Kidney (tissue), 14 donors: Measurements from ENCODE around the gene CCL19. TPM values are rescaled to one million over a fixed set of nuclear protein-coding genes. Genes with fewer than 3 reads are reported as not detected.

Experiments
- DNase-seq, 5 donors: peaks; one replicate each; pipeline ENCODE4 v3.0.0-alpha.2; 2013 to 2020
- FAIRE-seq: peaks from 2 replicates; lab custom pipeline; 2012; peaks lifted over from hg19 to GRCh38; lab: Jason Lieb, UNC
- H3K27ac ChIP-seq, 2 donors: one replicate each; pipeline ENCODE4 v1.7.0; 2013; ENCODE audit warnings: low read depth in 2 of 2, low read length in 2 of 2, inconsistent platforms in 1 of 2
- H3K27me3 ChIP-seq: one replicate; pipeline ENCODE4 v1.7.1; 2013; ENCODE audit warnings: low read length, inconsistent platforms; ENCODE audit not compliant: control insufficient read depth, insufficient read depth
- H3K36me3 ChIP-seq, 3 donors: one replicate each; pipeline versions ENCODE4 v1.7.0 to v1.7.1; 2013; ENCODE audit warnings: low read length in 3 of 3, control low read depth in 1 of 3, inconsistent platforms in 1 of 3; ENCODE audit not compliant: insufficient read depth in 3 of 3, control insufficient read depth in 2 of 3
- H3K4me1 ChIP-seq, 3 donors: one replicate each; pipeline versions ENCODE4 v1.7.0 to v1.7.1; 2013; ENCODE audit warnings: low read length in 3 of 3, inconsistent platforms in 1 of 3, low read depth in 1 of 3; ENCODE audit not compliant: control insufficient read depth in 2 of 3, insufficient read depth in 2 of 3
- H3K4me3 ChIP-seq, 3 donors: one replicate each; pipeline versions ENCODE4 v1.7.0 to v1.8.1; 2013; ENCODE audit warnings: low read length in 3 of 3, control low read depth in 1 of 3, inconsistent platforms in 1 of 3
- H3K9ac ChIP-seq, 3 donors: one replicate each; pipeline versions ENCODE4 v1.7.0 to v1.7.1; 2013; ENCODE audit warnings: low read length in 3 of 3, control low read depth in 1 of 3, inconsistent platforms in 1 of 3
- H3K9me3 ChIP-seq, 3 donors: one replicate each; pipeline versions ENCODE4 v1.7.0 to v1.7.1; 2013; ENCODE audit warnings: low read length in 3 of 3, control low read depth in 1 of 3, inconsistent platforms in 1 of 3; ENCODE audit not compliant: control insufficient read depth in 2 of 3, insufficient read depth in 1 of 3
- CTCF ChIP-seq: IDR thresholded peaks from 3 replicates; pipeline ENCODE4 v1.5.1; 2012; ENCODE audit warnings: mild to moderate bottlenecking, moderate library complexity, borderline replicate concordance; ENCODE audit not compliant: insufficient read depth; ENCODE audit errors: extremely low read depth
- intact Hi-C: fragments of 100-400 bp; cut with DNase I; formaldehyde crosslinking; loops from one replicate; pipeline ENCODE4 v1.11.1; 2022
- polyA plus RNA-seq: library from polyadenylated mRNA; stranded (reverse); fragments of 350-450 nt; fragmentation: Illumina TruSeq; extraction: RNeasy Lipid Tissue Mini Kit (QIAGEN cat#74804); gene quantifications from one replicate; pipeline ENCODE4 v1.2.3, GENCODE V29; 2014; ENCODE audit warnings: low read depth, low replicate concordance; ENCODE audit not compliant: insufficient read depth
- total RNA-seq: library from RNA; stranded (reverse); fragmentation: NEBNext Ultra II Directional; extraction: Animal tissue kit (Norgen Biotek cat#: 25700); gene quantifications from one replicate; pipeline ENCODE4 v1.2.1, GENCODE V29; 2021
- donor health status: control.
- donor health status: control.
- donor health status: control.
- donor health status: control.
- donor health status: control.
- donor health status: DM: yes; HTN: yes; CAD: no.
- donor health status: Normal renal cell carcinoma (clear cell type).

CCL19 gene
- total and polyA plus RNA-seq, 2 donors from 2014 or later = 11.4 to 60.8 TPM

- H3K9ac ChIP-seq = no peak overlapping the region
- H3K27me3 ChIP-seq = no peaks in the 10 kb centered on the region
- H3K27ac ChIP-seq = no peak overlapping the region
- H3K4me3 ChIP-seq = no peak overlapping the region
- intact Hi-C loops = no loop called here
- no peaks in the 10 kb centered on the region for H3K36me3 ChIP-seq
- FAIRE-seq (no peak), DNase-seq (no peak)
- peaks cover 0 to 7% (median 0%) of the 10 kb centered on the region in 3 donors for H3K4me1 ChIP-seq
- no peaks in the 10 kb centered on the region for H3K9me3 ChIP-seq
- no peak for TF ChIP-seq CTCF
Measured at GRCh38 chr9:34719021-34719768, 28.1 kb upstream of the CCL19 start.

- Histone ChIP-seq H3K4me1 (peaks cover 0 to 7% (median 0%) of the 10 kb centered on the region in 3 donors), H3K9ac (no peak overlapping the region), H3K9me3 (no peaks in the 10 kb centered on the region), H3K27me3 (no peaks in the 10 kb centered on the region), H3K4me3 (no peak overlapping the region), H3K36me3 (no peaks in the 10 kb centered on the region), H3K27ac (no peak overlapping the region)
- FAIRE-seq (no peak), DNase-seq (peak in 3 of 5 donors; percentile 10 to 73 (median 20))
- intact Hi-C loops = no loop called here
- TF ChIP-seq CTCF = no peak
Measured at GRCh38 chr9:34717996-34718614, 27.0 kb upstream of the CCL19 start.

- Histone ChIP-seq H3K4me3 (no peak overlapping the region), H3K27ac (no peak overlapping the region), H3K9me3 (no peaks in the 10 kb centered on the region), H3K27me3 (no peaks in the 10 kb centered on the region), H3K36me3 (no peaks in the 10 kb centered on the region), H3K9ac (no peak overlapping the region), H3K4me1 (peaks cover 0 to 7% (median 0%) of the 10 kb centered on the region in 3 donors)
- intact Hi-C loops = no loop called here
- no peak for TF ChIP-seq CTCF
- DNase-seq (no peak), FAIRE-seq (no peak)
Measured at GRCh38 chr9:34716711-34717110, 25.6 kb upstream of the CCL19 start.
